ENCODE data around the gene EVPL. TPM values are rescaled to one million over a fixed set of nuclear protein-coding genes. Genes with fewer than 3 reads are reported as not detected.

Gene EVPL
- total RNA-seq, 1 donor from 2014 or later: not detected

DNA sequence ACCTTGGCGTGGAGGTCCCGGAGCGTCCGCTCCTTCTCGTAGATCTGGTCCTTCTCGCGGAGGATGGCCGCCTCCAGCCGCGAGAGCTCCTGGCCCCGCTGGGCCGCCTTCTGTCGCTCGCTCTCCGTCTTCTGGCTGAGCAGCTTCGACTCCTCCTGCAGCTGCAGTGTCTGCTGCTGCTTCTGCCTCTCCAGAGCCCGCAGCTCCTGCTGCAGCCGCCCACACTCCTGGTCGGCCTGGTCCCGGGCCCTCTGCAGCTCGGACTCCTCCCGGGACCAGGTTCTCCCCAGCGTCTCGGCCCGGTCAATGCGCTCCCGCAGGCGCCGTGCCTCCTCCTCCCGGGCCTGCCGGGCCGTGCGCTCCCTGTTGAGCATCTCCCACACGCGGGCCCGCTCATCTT is 18.9 kb downstream of the EVPL start:
- Mint-ChIP-seq H3K27ac (ENCODE audit: unreplicated experiment) (no peak overlapping the region), H3K9me3 (ENCODE audit: low read depth) (no peaks in the 10 kb centered on the region), H3K4me1 (ENCODE audit: low read depth) (peaks cover 7% of the 10 kb centered on the region), H3K4me3 (ENCODE audit: unreplicated experiment) (no peak overlapping the region), H3K27me3 (ENCODE audit: low read depth) (peaks cover 1% of the 10 kb centered on the region), H3K36me3 (ENCODE audit: low read depth) (peaks cover 3% of the 10 kb centered on the region)
- DNase-seq (ENCODE audit: low spot score): no peak
- TF ChIP-seq, protein P1, sequence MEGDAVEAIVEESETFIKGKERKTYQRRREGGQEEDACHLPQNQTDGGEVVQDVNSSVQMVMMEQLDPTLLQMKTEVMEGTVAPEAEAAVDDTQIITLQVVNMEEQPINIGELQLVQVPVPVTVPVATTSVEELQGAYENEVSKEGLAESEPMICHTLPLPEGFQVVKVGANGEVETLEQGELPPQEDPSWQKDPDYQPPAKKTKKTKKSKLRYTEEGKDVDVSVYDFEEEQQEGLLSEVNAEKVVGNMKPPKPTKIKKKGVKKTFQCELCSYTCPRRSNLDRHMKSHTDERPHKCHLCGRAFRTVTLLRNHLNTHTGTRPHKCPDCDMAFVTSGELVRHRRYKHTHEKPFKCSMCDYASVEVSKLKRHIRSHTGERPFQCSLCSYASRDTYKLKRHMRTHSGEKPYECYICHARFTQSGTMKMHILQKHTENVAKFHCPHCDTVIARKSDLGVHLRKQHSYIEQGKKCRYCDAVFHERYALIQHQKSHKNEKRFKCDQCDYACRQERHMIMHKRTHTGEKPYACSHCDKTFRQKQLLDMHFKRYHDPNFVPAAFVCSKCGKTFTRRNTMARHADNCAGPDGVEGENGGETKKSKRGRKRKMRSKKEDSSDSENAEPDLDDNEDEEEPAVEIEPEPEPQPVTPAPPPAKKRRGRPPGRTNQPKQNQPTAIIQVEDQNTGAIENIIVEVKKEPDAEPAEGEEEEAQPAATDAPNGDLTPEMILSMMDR (IDR thresholded peaks at IDR 0.05): no peak

DNA sequence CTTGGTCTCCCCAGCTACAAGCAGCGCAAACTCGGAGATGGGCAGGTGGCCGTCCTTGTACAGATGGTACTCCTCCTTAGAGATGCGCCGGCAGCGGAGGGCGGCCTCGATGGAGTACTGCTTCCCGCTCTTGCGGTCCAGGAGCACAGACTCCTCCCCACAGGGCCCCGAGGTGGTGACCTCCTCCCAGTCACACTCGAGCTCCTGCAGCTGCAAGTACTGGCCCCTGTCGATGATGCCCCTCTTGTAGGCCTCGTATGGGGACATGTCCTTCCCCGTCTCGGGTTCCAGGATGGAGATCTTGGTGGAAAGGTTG is 19.3 kb downstream of the EVPL start:
- Mint-ChIP-seq H3K4me1 (ENCODE audit: low read depth) (peaks cover 7% of the 10 kb centered on the region), H3K36me3 (ENCODE audit: low read depth) (peaks cover 3% of the 10 kb centered on the region), H3K27ac (ENCODE audit: unreplicated experiment) (no peak overlapping the region), H3K9me3 (ENCODE audit: low read depth) (no peaks in the 10 kb centered on the region), H3K27me3 (ENCODE audit: low read depth) (peaks cover 1% of the 10 kb centered on the region), H3K4me3 (ENCODE audit: unreplicated experiment) (no peak overlapping the region)
- DNase-seq (ENCODE audit: low spot score): no peak
- TF ChIP-seq, protein P1 (IDR thresholded peaks at IDR 0.05): no peak

DNA sequence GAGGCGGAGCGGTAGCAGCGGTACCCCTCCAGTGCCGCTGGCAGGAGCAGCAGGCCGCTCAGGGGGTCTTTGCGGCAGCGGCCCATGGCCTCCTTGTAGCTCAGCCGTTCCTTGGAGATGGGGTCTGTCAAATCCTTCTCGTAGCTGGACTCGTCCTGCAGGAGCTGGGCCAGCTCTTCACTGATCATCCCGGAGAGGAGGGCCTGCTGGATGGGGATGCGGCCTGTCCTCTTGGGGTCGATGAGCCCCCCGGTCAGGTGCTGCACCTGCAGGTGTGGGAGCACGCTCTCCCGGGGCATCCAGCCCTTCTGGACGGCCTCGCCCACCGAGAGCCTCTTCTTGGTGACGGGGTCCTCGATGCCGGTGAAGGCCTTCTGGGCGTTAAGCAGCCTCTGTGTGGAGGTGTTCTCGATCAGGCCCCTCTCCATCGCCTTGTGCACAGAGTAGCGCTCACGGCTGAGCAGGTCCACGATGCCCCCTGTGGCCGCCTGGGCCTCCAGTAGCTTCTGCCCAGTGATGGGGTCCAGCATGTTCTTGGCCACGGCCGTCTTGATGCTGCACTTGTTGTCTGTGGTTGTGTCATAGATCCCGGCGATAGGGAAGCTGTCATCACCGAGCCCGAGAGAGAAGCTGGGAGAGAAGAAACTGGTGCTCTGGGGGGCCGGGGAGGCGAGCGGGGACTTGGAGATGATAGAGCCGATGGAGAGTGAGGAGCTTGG is 19.8 kb downstream of the EVPL start:
- Mint-ChIP-seq H3K27me3 (ENCODE audit: low read depth) (peaks cover 1% of the 10 kb centered on the region), H3K4me3 (ENCODE audit: unreplicated experiment) (no peak overlapping the region), H3K4me1 (ENCODE audit: low read depth) (peaks cover 7% of the 10 kb centered on the region), H3K36me3 (ENCODE audit: low read depth) (peaks cover 4% of the 10 kb centered on the region), H3K27ac (ENCODE audit: unreplicated experiment) (no peak overlapping the region), H3K9me3 (ENCODE audit: low read depth) (no peaks in the 10 kb centered on the region)
- TF ChIP-seq, protein P1 (IDR thresholded peaks at IDR 0.05): no peak
- no peak for DNase-seq (ENCODE audit: low spot score)

DNA sequence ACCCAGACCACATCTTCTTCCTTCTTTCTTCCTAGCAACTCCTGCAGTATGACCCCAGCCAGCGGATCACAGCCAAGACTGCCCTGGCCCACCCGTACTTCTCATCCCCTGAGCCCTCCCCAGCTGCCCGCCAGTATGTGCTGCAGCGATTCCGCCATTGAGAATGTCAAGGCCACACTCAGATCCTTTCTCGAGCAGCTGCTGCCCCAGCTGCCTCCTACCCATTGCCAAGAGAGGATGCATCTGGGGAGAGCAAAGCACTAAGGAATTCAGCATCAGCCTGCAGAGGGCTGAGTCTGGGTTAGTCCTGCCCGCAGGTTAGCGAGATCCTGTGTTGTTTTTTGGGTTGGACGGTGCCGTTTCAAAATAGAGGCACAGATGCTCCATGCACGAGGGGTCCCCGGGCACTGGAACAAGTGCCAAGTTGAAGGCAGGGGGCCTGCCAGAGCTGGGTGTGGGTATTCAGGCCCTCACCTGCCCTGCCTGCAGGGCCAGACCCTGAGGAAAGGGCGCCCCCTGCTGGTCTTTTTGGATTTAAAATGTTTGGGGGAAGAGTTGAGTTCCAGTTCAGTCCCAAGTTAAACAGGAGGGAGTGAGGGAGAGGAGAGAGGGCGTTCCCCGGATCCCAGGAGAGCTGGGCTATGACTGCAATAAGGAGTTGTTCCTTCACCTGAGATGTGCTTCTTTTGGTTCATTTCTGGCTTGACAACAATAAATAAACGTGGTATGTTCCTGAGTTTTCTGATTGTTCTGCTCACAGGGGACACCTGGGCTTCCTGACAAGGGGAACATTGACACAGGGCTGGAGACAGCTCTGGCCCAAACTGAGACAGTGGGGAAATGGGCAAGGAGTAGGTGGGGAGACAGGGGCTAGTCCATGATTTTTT is 21.6 kb downstream of the EVPL start:
- Mint-ChIP-seq H3K4me1 (ENCODE audit: low read depth) (peaks cover 7% of the 10 kb centered on the region), H3K27ac (ENCODE audit: unreplicated experiment) (no peak overlapping the region), H3K4me3 (ENCODE audit: unreplicated experiment) (no peak overlapping the region), H3K27me3 (ENCODE audit: low read depth) (peaks cover 1% of the 10 kb centered on the region), H3K36me3 (ENCODE audit: low read depth) (peaks cover 6% of the 10 kb centered on the region), H3K9me3 (ENCODE audit: low read depth) (no peaks in the 10 kb centered on the region)
- no peak for DNase-seq (ENCODE audit: low spot score)
- TF ChIP-seq, protein P1 (IDR thresholded peaks at IDR 0.05): peak; percentile 92

DNA sequence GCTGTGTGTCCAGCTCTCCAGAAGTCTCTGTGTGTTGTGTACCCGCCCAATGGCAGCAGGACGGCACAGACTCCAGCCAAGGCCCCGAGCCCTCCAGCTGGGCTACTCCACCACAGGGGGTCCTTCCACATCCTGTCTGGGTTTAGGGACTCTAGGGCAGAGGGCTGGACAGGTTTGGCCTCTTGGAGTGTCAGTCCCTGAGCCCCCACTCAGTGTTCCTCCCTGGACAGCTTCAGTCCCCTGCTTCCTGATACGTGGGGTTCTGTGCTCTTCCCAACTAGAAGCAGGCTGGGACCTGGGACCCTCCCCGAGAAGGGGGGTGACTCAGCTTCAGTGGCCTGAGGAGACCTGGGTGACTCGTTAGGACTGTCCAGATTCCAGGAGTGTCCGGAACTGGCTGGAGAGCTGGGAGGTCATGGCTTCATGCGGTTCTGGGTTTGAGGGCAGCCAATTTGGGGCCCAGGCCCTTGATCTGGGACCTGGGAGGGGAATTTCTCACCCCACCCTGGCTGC is 22.3 kb downstream of the EVPL start:
- no peak for DNase-seq (ENCODE audit: low spot score)
- TF ChIP-seq, protein P1 (IDR thresholded peaks at IDR 0.05): no peak
- H3K9me3 Mint-ChIP-seq (ENCODE audit: low read depth): no peaks in the 10 kb centered on the region
- H3K27ac Mint-ChIP-seq (ENCODE audit: unreplicated experiment): no peak overlapping the region
- peaks cover 7% of the 10 kb centered on the region for H3K4me1 Mint-ChIP-seq (ENCODE audit: low read depth)
- H3K36me3 Mint-ChIP-seq (ENCODE audit: low read depth): peaks cover 6% of the 10 kb centered on the region
- no peak overlapping the region for H3K4me3 Mint-ChIP-seq (ENCODE audit: unreplicated experiment)
- peaks cover 1% of the 10 kb centered on the region for H3K27me3 Mint-ChIP-seq (ENCODE audit: low read depth)
